Sigmoid colon (tissue), 4 donors: ENCODE measurements around the gene HK2.

ENCODE experiments used
- EP300 ChIP-seq, 4 donors: sonication (generic); formaldehyde crosslinking; IDR thresholded peaks; one replicate each; pipeline ENCODE4 v1.6.1; 2017; ENCODE audit warnings: antibody characterized with exemption in 4 of 4
- POLR2AphosphoS5 ChIP-seq, 4 donors: sonication (generic); formaldehyde crosslinking; IDR thresholded peaks; one replicate each; pipeline ENCODE4 v1.6.1; 2017; ENCODE audit warnings: antibody characterized with exemption in 4 of 4
- TF ChIP-seq, protein P1 (sequence below), 4 experiments: fragments of 450-650 bp in 3 of 4; fragments of 200-600 bp in 1 of 4; IDR thresholded peaks; one replicate each; pipeline ENCODE4 v1.5.1; 2016 to 2019; ENCODE audit warnings: antibody characterized with exemption in 4 of 4, mild to moderate bottlenecking in 3 of 4, moderate library complexity in 2 of 4

DNA sequence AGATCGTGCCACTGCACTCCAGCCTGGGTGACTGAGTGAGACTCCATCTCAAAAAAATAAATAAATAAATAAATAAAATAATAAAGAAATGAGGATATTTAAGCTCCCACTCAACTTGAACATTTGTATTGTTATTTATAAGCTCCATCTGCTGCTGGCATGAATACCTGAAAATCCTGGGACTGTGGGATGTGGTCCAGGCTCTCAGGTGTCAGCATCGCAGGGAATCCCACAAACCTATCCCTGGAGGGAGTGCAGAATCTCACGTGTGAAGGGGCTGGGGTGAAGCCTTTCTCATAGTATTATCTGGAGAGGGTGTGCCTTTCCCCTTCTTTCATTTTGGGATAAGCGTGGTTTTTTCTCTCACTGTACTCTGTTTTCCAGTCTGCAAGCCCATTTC, 77.1 kb downstream of the HK2 start:
- TF ChIP-seq, protein P1, sequence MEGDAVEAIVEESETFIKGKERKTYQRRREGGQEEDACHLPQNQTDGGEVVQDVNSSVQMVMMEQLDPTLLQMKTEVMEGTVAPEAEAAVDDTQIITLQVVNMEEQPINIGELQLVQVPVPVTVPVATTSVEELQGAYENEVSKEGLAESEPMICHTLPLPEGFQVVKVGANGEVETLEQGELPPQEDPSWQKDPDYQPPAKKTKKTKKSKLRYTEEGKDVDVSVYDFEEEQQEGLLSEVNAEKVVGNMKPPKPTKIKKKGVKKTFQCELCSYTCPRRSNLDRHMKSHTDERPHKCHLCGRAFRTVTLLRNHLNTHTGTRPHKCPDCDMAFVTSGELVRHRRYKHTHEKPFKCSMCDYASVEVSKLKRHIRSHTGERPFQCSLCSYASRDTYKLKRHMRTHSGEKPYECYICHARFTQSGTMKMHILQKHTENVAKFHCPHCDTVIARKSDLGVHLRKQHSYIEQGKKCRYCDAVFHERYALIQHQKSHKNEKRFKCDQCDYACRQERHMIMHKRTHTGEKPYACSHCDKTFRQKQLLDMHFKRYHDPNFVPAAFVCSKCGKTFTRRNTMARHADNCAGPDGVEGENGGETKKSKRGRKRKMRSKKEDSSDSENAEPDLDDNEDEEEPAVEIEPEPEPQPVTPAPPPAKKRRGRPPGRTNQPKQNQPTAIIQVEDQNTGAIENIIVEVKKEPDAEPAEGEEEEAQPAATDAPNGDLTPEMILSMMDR (IDR thresholded peaks at IDR 0.05), result no peak
- TF ChIP-seq EP300 (IDR thresholded peaks at IDR 0.05) (no peak), POLR2AphosphoS5 (IDR thresholded peaks at IDR 0.05) (no peak)
